SK-N-SH (cell line): ENCODE measurements around the gene SLC35G6. TPM values are rescaled to one million over a fixed set of nuclear protein-coding genes. Genes with fewer than 3 reads are reported as not detected.

ENCODE experiments used
- CTCF ChIA-PET: fragments of 300-600, 350-600 bp; formaldehyde crosslinking; extraction: SDS; loops from one replicate; lab custom pipeline; 2021; lab: Yijun Ruan, JAX
- POLR2A ChIA-PET: fragments of 350-600 bp; sonication (Branson Sonifier 250); formaldehyde crosslinking; extraction: SDS; loops from one replicate; lab custom pipeline; 2020; ENCODE audit warnings: antibody characterized with exemption, inconsistent platforms; lab: Yijun Ruan, JAX
- DNase-seq: peaks from one replicate; pipeline ENCODE4 v3.0.0; 2012
- H2AFZ ChIP-seq: fragments of 200-600 bp; sonication (generic); 2 replicates; pipeline ENCODE4 v1.8.1; 2016; ENCODE audit warnings: antibody characterized with exemption, mild to moderate bottlenecking, low read depth
- H3F3A ChIP-seq: fragments of 200-600 bp; sonication (generic); replicated peaks from 2 replicates; pipeline ENCODE3; 2016; ENCODE audit warnings: antibody characterized with exemption, mild to moderate bottlenecking; ENCODE audit not compliant: insufficient read depth
- H3K27ac ChIP-seq, 2 experiments: fragments of 200-500 bp in 1 of 2; fragments of 200-600 bp in 1 of 2; sonication (Bioruptor generic) in 1 of 2; sonication (generic), shearing (Covaris generic) in 1 of 2; 2 replicates each; pipeline versions ENCODE4 v1.5.1 to v1.6.1; 2014 to 2016; ENCODE audit warnings: low read depth in 2 of 2, inconsistent platforms in 1 of 2, low read length in 1 of 2, mild to moderate bottlenecking in 1 of 2, mixed read lengths in 1 of 2
- H3K27me3 ChIP-seq: fragments of 200-600 bp; sonication (generic), shearing (Covaris generic); 2 replicates; pipeline ENCODE4 v1.6.1; 2016; ENCODE audit warnings: mixed run types; ENCODE audit not compliant: insufficient read depth
- H3K36me3 ChIP-seq, 2 experiments: fragments of 200-500 bp in 1 of 2; fragments of 200-600 bp in 1 of 2; sonication (Bioruptor generic) in 1 of 2; sonication (generic) in 1 of 2; replicated peaks in 1 of 2; 2 replicates each; pipeline versions ENCODE3 to v1.5.1; 2014 to 2016; ENCODE audit warnings: low read length in 1 of 2, mild to moderate bottlenecking in 1 of 2; ENCODE audit not compliant: insufficient read depth in 2 of 2, control insufficient read depth in 1 of 2
- H3K4me1 ChIP-seq, 2 experiments: fragments of 200-500 bp in 1 of 2; fragments of 200-600 bp in 1 of 2; sonication (Bioruptor generic) in 1 of 2; sonication (generic), shearing (Covaris generic) in 1 of 2; 2 replicates each; pipeline versions ENCODE4 v1.5.1 to v1.6.1; 2014 to 2016; ENCODE audit warnings: low read depth in 1 of 2, low read length in 1 of 2, mixed run types in 1 of 2; ENCODE audit not compliant: insufficient read depth in 2 of 2, control insufficient read depth in 1 of 2
- H3K4me2 ChIP-seq: fragments of 200-600 bp; sonication (generic), shearing (Covaris generic); 2 replicates; pipeline ENCODE4 v1.6.1; 2017; ENCODE audit warnings: mixed run types
- H3K4me3 ChIP-seq, 2 experiments: fragments of 200-500 bp in 1 of 2; fragments of 200-600 bp in 1 of 2; sonication (Bioruptor generic) in 1 of 2; sonication (generic), shearing (Covaris generic) in 1 of 2; 2 replicates each; pipeline versions ENCODE4 v1.5.1 to v1.8.1; 2014 to 2016; ENCODE audit warnings: low read depth in 2 of 2, inconsistent platforms in 1 of 2, low read length in 1 of 2, mild to moderate bottlenecking in 1 of 2, mixed read lengths in 1 of 2, moderate library complexity in 1 of 2
- H3K79me2 ChIP-seq: fragments of 200-600 bp; sonication (generic); 2 replicates; pipeline ENCODE4 v1.8.1; 2017; ENCODE audit warnings: mild to moderate bottlenecking; ENCODE audit not compliant: insufficient read depth
- H3K9ac ChIP-seq: fragments of 200-600 bp; sonication (generic); 2 replicates; pipeline ENCODE4 v1.6.1; 2017; ENCODE audit warnings: mixed run types
- H3K9me2 ChIP-seq: fragments of 200-600 bp; sonication (generic); 2 replicates; pipeline ENCODE4 v1.6.1; 2017; ENCODE audit warnings: mixed run types
- H3K9me3 ChIP-seq: fragments of 200-600 bp; sonication (generic); 2 replicates; pipeline ENCODE4 v1.6.1; 2017; ENCODE audit warnings: mixed run types, mild to moderate bottlenecking, moderate library complexity
- H4K20me1 ChIP-seq: fragments of 200-600 bp; sonication (generic); 2 replicates; pipeline ENCODE4 v1.6.1; 2017; ENCODE audit warnings: mild to moderate bottlenecking, mixed run types; ENCODE audit not compliant: insufficient read depth
- CHD2 ChIP-seq: fragments of 150-350 bp; IDR thresholded peaks from 2 replicates; pipeline ENCODE4 v1.6.1; 2018; ENCODE audit warnings: low read length; ENCODE audit not compliant: partially characterized antibody
- CTCF ChIP-seq: fragments of 200-600 bp; sonication (generic); IDR thresholded peaks from 2 replicates; pipeline ENCODE4 v1.6.1; 2017; ENCODE audit warnings: antibody characterized with exemption, mild to moderate bottlenecking, moderate library complexity
- ELF1 ChIP-seq: IDR thresholded peaks from 2 replicates; pipeline ENCODE4 v1.4.0; 2012
- EP300 ChIP-seq, 2 experiments: IDR thresholded peaks; 2 replicates each; pipeline versions ENCODE4 v1.4.0 to v1.6.1; 2012; ENCODE audit warnings: borderline replicate concordance in 1 of 2, low read depth in 1 of 2, low read length in 1 of 2
- FOXM1 ChIP-seq: IDR thresholded peaks from 2 replicates; pipeline ENCODE4 v1.4.0; 2012; ENCODE audit warnings: low read depth, mild to moderate bottlenecking
- GATA2 ChIP-seq: sonication (generic); formaldehyde crosslinking; IDR thresholded peaks from 2 replicates; pipeline ENCODE4 v1.5.0; 2020; ENCODE audit warnings: mild to moderate bottlenecking, missing genetic modification reagents
- POLR2AphosphoS5 ChIP-seq: IDR thresholded peaks from 2 replicates; pipeline ENCODE4 v1.6.1; 2012; ENCODE audit warnings: low read depth, low read length
- RCOR1 ChIP-seq: fragments of 150-350 bp; IDR thresholded peaks from 2 replicates; pipeline ENCODE4 v1.6.1; 2017; ENCODE audit warnings: antibody characterized with exemption, low read length
- WGBS: methylation state at CpG from one replicate; pipeline ENCODE4 v1.1.6; 2017; ENCODE audit warnings: low lambda C conversion rate; 5-methylcytosine and 5-hydroxymethylcytosine counted together
- polyA plus RNA-seq, 3 experiments: library from polyadenylated mRNA; depleted of rRNA; stranded (reverse); fragments of >200 nt; gene quantifications; 2 replicates each; pipeline ENCODE4 v1.2.3, GENCODE V29; 2012
- TF ChIP-seq, protein P1 (sequence below): IDR thresholded peaks from 2 replicates; pipeline ENCODE4 v1.6.1; 2012; ENCODE audit warnings: mild to moderate bottlenecking, low read depth, low read length, moderate library complexity
- TF ChIP-seq, protein P2 (sequence below): IDR thresholded peaks from 2 replicates; pipeline ENCODE4 v1.4.0; 2012; ENCODE audit warnings: low read depth, borderline replicate concordance
- TF ChIP-seq, protein P3 (sequence below): IDR thresholded peaks from 2 replicates; pipeline ENCODE4; 2012
- TF ChIP-seq, protein P4 (sequence below): fragments of 150-350 bp; IDR thresholded peaks from 2 replicates; pipeline ENCODE4 v1.6.1; 2016; ENCODE audit warnings: mild to moderate bottlenecking, low read depth, low read length

SLC35G6 gene
- polyA plus RNA-seq, 1 of the 3 experiments (the other 2 are of a cell fraction) = not detected

- ChIA-PET POLR2A (no interaction called here), CTCF (interaction anchor here (0.6 to 11.6 kb wide), 5 partner anchors 14 to 325 kb away, joined by 3 to 236 read pairs (median 3); partner anchors contain the start of genes SENP3 and TNFSF13)
- Histone ChIP-seq H3K4me1 (no peaks in the 10 kb centered on the region), H3F3A (peaks cover 8% of the 10 kb centered on the region), H3K79me2 (no peaks in the 10 kb centered on the region), H3K9me2 (no peaks in the 10 kb centered on the region), H3K27me3 (no peaks in the 10 kb centered on the region), H2AFZ (no peak overlapping the region), H3K9ac (no peak overlapping the region), H3K36me3 (peaks cover 46 to 55% of the 10 kb centered on the region in 2 experiments), H4K20me1 (no peaks in the 10 kb centered on the region), H3K4me2 (no peak overlapping the region), H3K4me3 (no peak overlapping the region), H3K9me3 (no peaks in the 10 kb centered on the region), H3K27ac (no peak overlapping the region)
- no peak for DNase-seq
- 92% methylated on average over 10 of the region's 11 CpGs for WGBS
- TF ChIP-seq, protein P1, sequence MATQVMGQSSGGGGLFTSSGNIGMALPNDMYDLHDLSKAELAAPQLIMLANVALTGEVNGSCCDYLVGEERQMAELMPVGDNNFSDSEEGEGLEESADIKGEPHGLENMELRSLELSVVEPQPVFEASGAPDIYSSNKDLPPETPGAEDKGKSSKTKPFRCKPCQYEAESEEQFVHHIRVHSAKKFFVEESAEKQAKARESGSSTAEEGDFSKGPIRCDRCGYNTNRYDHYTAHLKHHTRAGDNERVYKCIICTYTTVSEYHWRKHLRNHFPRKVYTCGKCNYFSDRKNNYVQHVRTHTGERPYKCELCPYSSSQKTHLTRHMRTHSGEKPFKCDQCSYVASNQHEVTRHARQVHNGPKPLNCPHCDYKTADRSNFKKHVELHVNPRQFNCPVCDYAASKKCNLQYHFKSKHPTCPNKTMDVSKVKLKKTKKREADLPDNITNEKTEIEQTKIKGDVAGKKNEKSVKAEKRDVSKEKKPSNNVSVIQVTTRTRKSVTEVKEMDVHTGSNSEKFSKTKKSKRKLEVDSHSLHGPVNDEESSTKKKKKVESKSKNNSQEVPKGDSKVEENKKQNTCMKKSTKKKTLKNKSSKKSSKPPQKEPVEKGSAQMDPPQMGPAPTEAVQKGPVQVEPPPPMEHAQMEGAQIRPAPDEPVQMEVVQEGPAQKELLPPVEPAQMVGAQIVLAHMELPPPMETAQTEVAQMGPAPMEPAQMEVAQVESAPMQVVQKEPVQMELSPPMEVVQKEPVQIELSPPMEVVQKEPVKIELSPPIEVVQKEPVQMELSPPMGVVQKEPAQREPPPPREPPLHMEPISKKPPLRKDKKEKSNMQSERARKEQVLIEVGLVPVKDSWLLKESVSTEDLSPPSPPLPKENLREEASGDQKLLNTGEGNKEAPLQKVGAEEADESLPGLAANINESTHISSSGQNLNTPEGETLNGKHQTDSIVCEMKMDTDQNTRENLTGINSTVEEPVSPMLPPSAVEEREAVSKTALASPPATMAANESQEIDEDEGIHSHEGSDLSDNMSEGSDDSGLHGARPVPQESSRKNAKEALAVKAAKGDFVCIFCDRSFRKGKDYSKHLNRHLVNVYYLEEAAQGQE = no peak
- TF ChIP-seq CHD2 = no peak
These were observed 26.9 kb downstream of the SLC35G6 start for GRCh38 chr17:7508145-7508544.

DNA sequence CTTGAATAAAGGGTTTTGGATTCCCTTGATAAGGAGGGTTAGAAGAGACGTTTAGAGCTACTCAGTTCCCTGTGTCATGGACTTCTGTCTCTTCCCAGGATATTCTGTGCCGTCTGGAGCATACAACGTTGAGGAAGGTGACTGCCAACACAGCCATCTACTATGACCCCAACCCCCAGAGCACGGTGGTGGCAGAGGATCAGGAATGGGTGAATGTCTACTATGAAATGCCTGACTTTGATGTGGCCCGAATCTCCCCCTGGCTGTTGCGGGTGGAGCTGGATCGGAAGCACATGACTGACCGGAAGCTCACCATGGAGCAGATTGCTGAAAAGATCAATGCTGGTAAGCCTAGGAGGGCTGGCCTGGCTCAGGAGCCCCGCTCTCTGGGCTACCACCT lies 27.6 kb downstream of the SLC35G6 start:
- CTCF ChIA-PET = interaction anchor here (0.6 to 11.6 kb wide), 4 partner anchors 50 to 156 kb away, joined by 3 to 236 read pairs (median 6); partner anchors contain the start of genes SENP3, SOX15 and TNFSF13
- no peaks in the 10 kb centered on the region for H4K20me1 ChIP-seq
- no peak overlapping the region for H3K27ac ChIP-seq
- peaks cover 8% of the 10 kb centered on the region for H3F3A ChIP-seq
- DNase-seq = no peak
- POLR2A ChIA-PET = interaction anchor here (0.8 kb wide), 1 partner anchor 80 kb away, joined by 3 read pairs; no protein-coding TSS in a partner anchor
- no peak overlapping the region for H3K4me3 ChIP-seq
- no peaks in the 10 kb centered on the region for H3K9me3 ChIP-seq
- no peaks in the 10 kb centered on the region for H3K79me2 ChIP-seq
- no peaks in the 10 kb centered on the region for H3K9me2 ChIP-seq
- H3K4me2 ChIP-seq = no peak overlapping the region
- WGBS = 86% methylated on average over 9 of the region's 9 CpGs
- H2AFZ ChIP-seq = no peak overlapping the region
- H3K4me1 ChIP-seq = no peaks in the 10 kb centered on the region
- no peaks in the 10 kb centered on the region for H3K27me3 ChIP-seq
- H3K9ac ChIP-seq = no peak overlapping the region
- H3K36me3 ChIP-seq = peaks cover 39 to 54% of the 10 kb centered on the region in 2 experiments
- TF ChIP-seq, protein P2, sequence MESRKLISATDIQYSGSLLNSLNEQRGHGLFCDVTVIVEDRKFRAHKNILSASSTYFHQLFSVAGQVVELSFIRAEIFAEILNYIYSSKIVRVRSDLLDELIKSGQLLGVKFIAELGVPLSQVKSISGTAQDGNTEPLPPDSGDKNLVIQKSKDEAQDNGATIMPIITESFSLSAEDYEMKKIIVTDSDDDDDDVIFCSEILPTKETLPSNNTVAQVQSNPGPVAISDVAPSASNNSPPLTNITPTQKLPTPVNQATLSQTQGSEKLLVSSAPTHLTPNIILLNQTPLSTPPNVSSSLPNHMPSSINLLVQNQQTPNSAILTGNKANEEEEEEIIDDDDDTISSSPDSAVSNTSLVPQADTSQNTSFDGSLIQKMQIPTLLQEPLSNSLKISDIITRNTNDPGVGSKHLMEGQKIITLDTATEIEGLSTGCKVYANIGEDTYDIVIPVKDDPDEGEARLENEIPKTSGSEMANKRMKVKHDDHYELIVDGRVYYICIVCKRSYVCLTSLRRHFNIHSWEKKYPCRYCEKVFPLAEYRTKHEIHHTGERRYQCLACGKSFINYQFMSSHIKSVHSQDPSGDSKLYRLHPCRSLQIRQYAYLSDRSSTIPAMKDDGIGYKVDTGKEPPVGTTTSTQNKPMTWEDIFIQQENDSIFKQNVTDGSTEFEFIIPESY = no peak
- TF ChIP-seq, protein P3, sequence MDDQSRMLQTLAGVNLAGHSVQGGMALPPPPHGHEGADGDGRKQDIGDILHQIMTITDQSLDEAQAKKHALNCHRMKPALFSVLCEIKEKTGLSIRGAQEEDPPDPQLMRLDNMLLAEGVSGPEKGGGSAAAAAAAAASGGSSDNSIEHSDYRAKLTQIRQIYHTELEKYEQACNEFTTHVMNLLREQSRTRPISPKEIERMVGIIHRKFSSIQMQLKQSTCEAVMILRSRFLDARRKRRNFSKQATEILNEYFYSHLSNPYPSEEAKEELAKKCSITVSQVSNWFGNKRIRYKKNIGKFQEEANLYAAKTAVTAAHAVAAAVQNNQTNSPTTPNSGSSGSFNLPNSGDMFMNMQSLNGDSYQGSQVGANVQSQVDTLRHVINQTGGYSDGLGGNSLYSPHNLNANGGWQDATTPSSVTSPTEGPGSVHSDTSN = no peak
- TF ChIP-seq POLR2AphosphoS5 = no peak
- TF ChIP-seq RCOR1 = no peak
- no peak for TF ChIP-seq CTCF
- TF ChIP-seq FOXM1 = no peak
- TF ChIP-seq, protein P4, sequence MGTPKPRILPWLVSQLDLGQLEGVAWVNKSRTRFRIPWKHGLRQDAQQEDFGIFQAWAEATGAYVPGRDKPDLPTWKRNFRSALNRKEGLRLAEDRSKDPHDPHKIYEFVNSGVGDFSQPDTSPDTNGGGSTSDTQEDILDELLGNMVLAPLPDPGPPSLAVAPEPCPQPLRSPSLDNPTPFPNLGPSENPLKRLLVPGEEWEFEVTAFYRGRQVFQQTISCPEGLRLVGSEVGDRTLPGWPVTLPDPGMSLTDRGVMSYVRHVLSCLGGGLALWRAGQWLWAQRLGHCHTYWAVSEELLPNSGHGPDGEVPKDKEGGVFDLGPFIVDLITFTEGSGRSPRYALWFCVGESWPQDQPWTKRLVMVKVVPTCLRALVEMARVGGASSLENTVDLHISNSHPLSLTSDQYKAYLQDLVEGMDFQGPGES = no peak
- TF ChIP-seq, protein P1 = no peak
- no peak for TF ChIP-seq EP300 (IDR thresholded peaks at IDR 0.05; ENCODE audit: borderline replicate concordance in 1 of 2, low read depth in 1 of 2, low read length in 1 of 2)
- TF ChIP-seq GATA2 (CRISPR knock-in tag) = no peak
- TF ChIP-seq ELF1 = no peak
